K562 (cell line): ENCODE measurements around the gene PCDHGA5. TPM values are rescaled to one million over a fixed set of nuclear protein-coding genes. Genes with fewer than 3 reads are reported as not detected.
A peak's percentile ranks its signal among the peaks of the same experiment; 100 is the strongest.

Experiments
- AFF4 ChIP-seq: sonication (generic); formaldehyde crosslinking; IDR thresholded peaks from 2 replicates; pipeline ENCODE4 v1.8.0; 2023; ENCODE audit warnings: mild to moderate bottlenecking, missing genetic modification reagents
- HCFC1 ChIP-seq: IDR thresholded peaks from 2 replicates; pipeline ENCODE4 v1.6.1; 2012; ENCODE audit warnings: low read depth, low read length, improper control_type of control experiment
- RREB1 ChIP-seq: fragments of 250-450 bp; sonication (Bioruptor Pico); IDR thresholded peaks from 2 replicates; pipeline ENCODE4 v1.4.0; 2020
- YY1 ChIP-seq, 3 experiments: IDR thresholded peaks; 2 replicates each; pipeline ENCODE4 v1.6.1; 2011; ENCODE audit warnings: low read length in 2 of 3, mild to moderate bottlenecking in 2 of 3, moderate library complexity in 2 of 3, borderline replicate concordance in 1 of 3, control low read depth in 1 of 3, low read depth in 1 of 3; ENCODE audit not compliant: insufficient read depth in 3 of 3, insufficient replicate concordance in 2 of 3, control insufficient read depth in 1 of 3, insufficient read length in 1 of 3; ENCODE audit errors: extremely low read depth in 1 of 3
- ZNF282 ChIP-seq: sonication (generic); formaldehyde crosslinking; IDR thresholded peaks from 2 replicates; pipeline ENCODE4 v1.8.1; 2023; ENCODE audit warnings: missing genetic modification reagents
- ZNF395 ChIP-seq: fragments of 200-800 bp; sonication (Bioruptor generic); IDR thresholded peaks from 2 replicates; pipeline ENCODE4 v1.6.1; 2017; ENCODE audit warnings: missing genetic modification characterization, missing compliant biosample characterization
- polyA plus RNA-seq, 8 experiments: library from polyadenylated mRNA; depleted of rRNA in 4 of 8; stranded (reverse) in 5 of 8; unstranded in 3 of 8; fragments of >200 nt; fragmentation: Nextera tagmentation in 2 of 8; fragmentation: Illumina TruSeq in 1 of 8; extraction: Ambion mirVana in 2 of 8; extraction: Trizol in 1 of 8; gene quantifications; 2 replicates each; pipeline versions ENCODE4 v1.2.1 to v1.2.3, GENCODE V29; 2011 to 2014; ENCODE audit warnings: inconsistent platforms in 1 of 8, missing spikeins in 1 of 8
- total RNA-seq, 7 experiments: library from RNA; depleted of rRNA in 6 of 7; stranded (reverse); fragments of >200 nt in 6 of 7; fragmentation: Illumina TruSeq in 2 of 7; extraction: Trizol in 2 of 7; gene quantifications; 2 replicates each; pipeline versions ENCODE4 v1.2.1 to v1.2.3, GENCODE V29; 2011 to 2021; ENCODE audit warnings: low replicate concordance in 1 of 7

The PCDHGA5 gene
- total and polyA plus RNA-seq, 9 of the 15 experiments (the other 6 are each of a cell fraction or from before 2014, with no cell fraction given): 0.01 to 0.18 (median 0.12) TPM; not detected in 1

- TF ChIP-seq RREB1 (no peak), ZNF395 (peak; percentile 73; the same call in 1 of the 2 replicates), YY1 (IDR thresholded peaks at IDR 0.05; ENCODE audit: borderline replicate concordance in 1 of 3, control insufficient read depth in 1 of 3, extremely low read depth in 1 of 3, insufficient read depth in 3 of 3, insufficient read length in 1 of 3, insufficient replicate concordance in 2 of 3, low read depth in 1 of 3, low read length in 2 of 3) (peak; percentile 73 to 96 (median 92)), ZNF282 (CRISPR knock-in tag) (no peak), HCFC1 (peak; percentile 46; the same call in 1 of the 2 replicates), AFF4 (CRISPR knock-in tag) (peak; percentile 67)
These were observed 43.5 kb upstream of the PCDHGA5 start, which contains the start of gene TAF7 (continued) for GRCh38 chr5:141320225-141321169.
